Lung (tissue), 12 donors: ENCODE results near the gene KLHL7. TPM values are rescaled to one million over a fixed set of nuclear protein-coding genes. Genes with fewer than 3 reads are reported as not detected.

Experiments
- ATAC-seq: fragments of 200-7000 bp; cut with Tn5 transposase; one replicate; pipeline ENCODE4 v1.9.1; 2020; ENCODE audit warnings: moderate number of reproducible peaks; ENCODE audit not compliant: insufficient read depth, low FRiP score
- DNase-seq, 3 donors: peaks; one replicate each; pipeline ENCODE4 v3.0.0-alpha.2; 2013 to 2017
- H3K27ac ChIP-seq, 2 donors: one replicate each; pipeline ENCODE4 v1.5.1; 2013; ENCODE audit warnings: mild to moderate bottlenecking in 2 of 2, moderate library complexity in 2 of 2, control low read depth in 1 of 2, inconsistent platforms in 1 of 2, low read depth in 1 of 2, low read length in 1 of 2
- H3K27me3 ChIP-seq, 3 donors: one replicate each; pipeline ENCODE4 v1.5.1; 2013; ENCODE audit warnings: low read length in 2 of 3; ENCODE audit not compliant: control insufficient read depth in 3 of 3, insufficient read depth in 3 of 3
- H3K36me3 ChIP-seq, 4 donors: one replicate each; pipeline ENCODE4 v1.5.1; 2013; ENCODE audit warnings: low read length in 4 of 4, mild to moderate bottlenecking in 1 of 4, moderate library complexity in 1 of 4; ENCODE audit not compliant: control insufficient read depth in 4 of 4, insufficient read depth in 4 of 4
- H3K4me1 ChIP-seq, 5 donors: one replicate each; pipeline ENCODE4 v1.5.1; 2013; ENCODE audit warnings: low read length in 5 of 5, mild to moderate bottlenecking in 2 of 5, moderate library complexity in 1 of 5; ENCODE audit not compliant: control insufficient read depth in 5 of 5, insufficient read depth in 5 of 5
- H3K4me3 ChIP-seq: one replicate; pipeline ENCODE4 v1.5.1; 2013; ENCODE audit warnings: mild to moderate bottlenecking, control low read depth, moderate library complexity
- H3K9ac ChIP-seq, 2 donors: one replicate each; pipeline ENCODE4 v1.5.1; 2013; ENCODE audit warnings: low read length in 2 of 2, control low read depth in 1 of 2; ENCODE audit not compliant: insufficient read depth in 1 of 2
- H3K9me3 ChIP-seq, 4 donors: one replicate each; pipeline ENCODE4 v1.5.1; 2013; ENCODE audit warnings: low read length in 3 of 4, mild to moderate bottlenecking in 1 of 4, moderate library complexity in 1 of 4; ENCODE audit not compliant: control insufficient read depth in 4 of 4, insufficient read depth in 3 of 4
- WGBS, 2 donors: extraction: QIAGEN DNeasy Blood & Tissue Kit; methylation state at CpG; one replicate each; pipeline ENCODE4 v1.1.7; 2013; 5-methylcytosine and 5-hydroxymethylcytosine counted together
- polyA plus RNA-seq, 2 donors: library from polyadenylated mRNA; stranded (reverse); fragments of 200-250 nt; gene quantifications; one replicate each; pipeline ENCODE4 v1.2.1, GENCODE V29; 2013
- total RNA-seq, 2 donors: library from RNA; depleted of rRNA in 1 of 2; stranded (reverse); fragments of >200 nt in 1 of 2; gene quantifications; one replicate each; pipeline ENCODE4 v1.2.1, GENCODE V29; 2014 to 2021
- TF ChIP-seq, protein P1 (sequence below): IDR thresholded peaks from 2 replicates; pipeline ENCODE4 v1.5.1; 2012; ENCODE audit warnings: mild to moderate bottlenecking; ENCODE audit errors: control extremely low read depth, extremely low read depth
- donor health status: control.
- donor health status: control.
- donor health status: Bipolar disorder and iron deficiency.
- donor health status: healthy.
- donor health status: DM: yes; HTN: yes; CAD: no.

KLHL7 gene
- total and polyA plus RNA-seq, 4 donors: 11.5 to 38.1 (median 17.6) TPM

DNA sequence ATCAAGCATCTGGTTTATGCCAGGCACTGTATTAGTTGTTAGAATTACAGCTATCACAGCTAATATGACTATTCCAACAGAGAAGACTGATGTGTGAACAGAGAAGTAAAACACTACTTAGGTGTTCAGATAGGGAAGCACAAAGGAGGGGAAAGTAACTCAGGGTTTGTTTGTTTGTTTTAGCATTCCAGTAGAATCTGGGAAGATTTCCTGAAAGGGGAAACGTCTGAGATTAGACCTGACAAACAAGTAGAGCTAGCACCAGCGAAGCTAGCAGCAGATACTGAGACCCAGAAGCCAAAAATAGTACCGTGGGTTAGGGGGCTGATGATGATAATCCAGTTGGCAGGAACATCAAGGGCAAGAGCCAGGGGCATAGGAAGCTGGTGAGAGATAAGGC lies 28.8 kb upstream of the KLHL7 start:
- 17 to 42% methylated on average over 3 of the region's 3 CpGs for WGBS, 2 donors
- no peak overlapping the region for H3K9ac ChIP-seq
- ATAC-seq (no peak), DNase-seq (no peak)
- H3K4me1 ChIP-seq: peaks cover 0 to 22% (median 10%) of the 10 kb centered on the region in 5 donors
- TF ChIP-seq, protein P1, sequence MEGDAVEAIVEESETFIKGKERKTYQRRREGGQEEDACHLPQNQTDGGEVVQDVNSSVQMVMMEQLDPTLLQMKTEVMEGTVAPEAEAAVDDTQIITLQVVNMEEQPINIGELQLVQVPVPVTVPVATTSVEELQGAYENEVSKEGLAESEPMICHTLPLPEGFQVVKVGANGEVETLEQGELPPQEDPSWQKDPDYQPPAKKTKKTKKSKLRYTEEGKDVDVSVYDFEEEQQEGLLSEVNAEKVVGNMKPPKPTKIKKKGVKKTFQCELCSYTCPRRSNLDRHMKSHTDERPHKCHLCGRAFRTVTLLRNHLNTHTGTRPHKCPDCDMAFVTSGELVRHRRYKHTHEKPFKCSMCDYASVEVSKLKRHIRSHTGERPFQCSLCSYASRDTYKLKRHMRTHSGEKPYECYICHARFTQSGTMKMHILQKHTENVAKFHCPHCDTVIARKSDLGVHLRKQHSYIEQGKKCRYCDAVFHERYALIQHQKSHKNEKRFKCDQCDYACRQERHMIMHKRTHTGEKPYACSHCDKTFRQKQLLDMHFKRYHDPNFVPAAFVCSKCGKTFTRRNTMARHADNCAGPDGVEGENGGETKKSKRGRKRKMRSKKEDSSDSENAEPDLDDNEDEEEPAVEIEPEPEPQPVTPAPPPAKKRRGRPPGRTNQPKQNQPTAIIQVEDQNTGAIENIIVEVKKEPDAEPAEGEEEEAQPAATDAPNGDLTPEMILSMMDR: no peak
- H3K9me3 ChIP-seq: no peaks in the 10 kb centered on the region
- H3K4me3 ChIP-seq: no peak overlapping the region
- no peaks in the 10 kb centered on the region for H3K27me3 ChIP-seq
- H3K27ac ChIP-seq: peak overlapping the region in 1 of 2 donors; percentile 63
- no peaks in the 10 kb centered on the region for H3K36me3 ChIP-seq

GRCh38 chr7:23093111-23093510 lies 12.5 kb upstream of the KLHL7 start:
- TF ChIP-seq, protein P1: no peak

GRCh38 chr7:23093546-23093945 lies 12.0 kb upstream of the KLHL7 start:
- no peak for DNase-seq
- ATAC-seq: no peak
- Histone ChIP-seq H3K9ac (no peak overlapping the region), H3K27me3 (peaks cover 0 to 3% (median 0%) of the 10 kb centered on the region in 3 donors), H3K27ac (no peak overlapping the region), H3K9me3 (peaks cover 0 to 11% (median 1%) of the 10 kb centered on the region in 4 donors), H3K4me1 (no peaks in the 10 kb centered on the region), H3K4me3 (no peak overlapping the region), H3K36me3 (no peaks in the 10 kb centered on the region)
- TF ChIP-seq, protein P1: no peak
- WGBS, 2 donors: 78 to 86% methylated on average over 1 of the region's 1 CpG

More at GRCh38 chr7:23093111-23093510, 12.5 kb upstream of the KLHL7 start:
- 53 to 67% methylated on average over 4 of the region's 4 CpGs for WGBS, 2 donors
- H3K4me3 ChIP-seq: no peak overlapping the region
- peaks cover 0 to 11% (median 1%) of the 10 kb centered on the region in 4 donors for H3K9me3 ChIP-seq
- H3K27me3 ChIP-seq: peaks cover 0 to 3% (median 0%) of the 10 kb centered on the region in 3 donors
- H3K27ac ChIP-seq: no peak overlapping the region
- no peaks in the 10 kb centered on the region for H3K36me3 ChIP-seq
- H3K9ac ChIP-seq: no peak overlapping the region
- DNase-seq (no peak), ATAC-seq (no peak)
- H3K4me1 ChIP-seq: no peaks in the 10 kb centered on the region
